IMR-90 (cell line): ENCODE results near the gene MYORG. TPM values are rescaled to one million over a fixed set of nuclear protein-coding genes. Genes with fewer than 3 reads are reported as not detected.

ENCODE experiments used
- ATAC-seq: fragments of 200-7000 bp; cut with Tn5 transposase; 2 replicates; pipeline ENCODE4 v1.9.1; 2020; ENCODE audit warnings: low read depth, mild to moderate bottlenecking, moderate library complexity
- BruUV-seq: library from RNA; stranded (reverse); fragments of 400-500 nt; replicated peaks from 2 replicates; lab custom pipeline; 2021; lab: Mats Ljungman, UMichigan
- CTCF ChIA-PET: fragments of 300-600 bp; formaldehyde crosslinking; extraction: SDS; loops from one replicate; lab custom pipeline; 2021; ENCODE audit warnings: antibody characterized with exemption; lab: Yijun Ruan, JAX
- POLR2A ChIA-PET: fragments of 300-600 bp; sonication (Branson Sonifier 250); formaldehyde crosslinking; loops from one replicate; lab custom pipeline; 2022; ENCODE audit warnings: antibody characterized with exemption; ENCODE audit not compliant: unreplicated experiment; lab: Charles Lee
- DNase-seq: peaks from one replicate; pipeline ENCODE4 v3.0.0; 2013
- H2AFZ ChIP-seq: replicated peaks from 2 replicates; pipeline ENCODE3; 2013; ENCODE audit warnings: low read length, mild to moderate bottlenecking; ENCODE audit not compliant: poor library complexity
- H2AK5ac ChIP-seq: 2 replicates; pipeline ENCODE4 v1.6.1; 2013; ENCODE audit warnings: low read depth, low read length, inconsistent platforms
- H2AK9ac ChIP-seq: replicated peaks from 2 replicates; pipeline ENCODE3; 2013; ENCODE audit warnings: mild to moderate bottlenecking, low read depth, low read length, moderate library complexity; ENCODE audit not compliant: poor library complexity
- H2BK120ac ChIP-seq: 2 replicates; pipeline ENCODE4 v1.6.1; 2013; ENCODE audit warnings: low read depth, low read length, inconsistent platforms
- H2BK15ac ChIP-seq: 3 replicates; pipeline ENCODE4 v1.6.1; 2013; ENCODE audit warnings: low read depth, low read length, inconsistent platforms
- H2BK20ac ChIP-seq: 2 replicates; pipeline ENCODE4 v1.6.1; 2013; ENCODE audit warnings: low read depth, mild to moderate bottlenecking, inconsistent platforms, low read length, moderate library complexity
- H2BK5ac ChIP-seq: 2 replicates; pipeline ENCODE4 v1.6.1; 2013; ENCODE audit warnings: mild to moderate bottlenecking, low read depth, low read length, inconsistent platforms; ENCODE audit not compliant: poor library complexity, severe bottlenecking
- H3K14ac ChIP-seq: replicated peaks from 2 replicates; pipeline ENCODE4 v1.6.1; 2013; ENCODE audit warnings: low read depth, low read length, inconsistent platforms
- H3K18ac ChIP-seq: 2 replicates; pipeline ENCODE4 v1.6.1; 2013; ENCODE audit warnings: low read depth, low read length, control low read depth
- H3K23ac ChIP-seq: 2 replicates; pipeline ENCODE4 v1.6.1; 2013; ENCODE audit warnings: low read depth, low read length, inconsistent platforms
- H3K27ac ChIP-seq: 2 replicates; pipeline ENCODE4 v1.5.1; 2013; ENCODE audit warnings: mild to moderate bottlenecking, control low read depth, low read length; ENCODE audit not compliant: insufficient read depth
- H3K27me3 ChIP-seq: 2 replicates; pipeline ENCODE4 v1.6.1; 2013; ENCODE audit warnings: low read length; ENCODE audit not compliant: control insufficient read depth, insufficient read depth
- H3K36me3 ChIP-seq: 2 replicates; pipeline ENCODE4 v1.6.1; 2013; ENCODE audit warnings: low read length, mixed read lengths; ENCODE audit not compliant: control insufficient read depth, insufficient read depth
- H3K4ac ChIP-seq: 2 replicates; pipeline ENCODE4 v1.6.1; 2013; ENCODE audit warnings: low read depth, low read length, inconsistent platforms
- H3K4me1 ChIP-seq: 2 replicates; pipeline ENCODE4 v1.6.1; 2013; ENCODE audit warnings: low read length, mixed read lengths; ENCODE audit not compliant: control insufficient read depth, insufficient read depth
- H3K4me2 ChIP-seq: 2 replicates; pipeline ENCODE4 v1.6.1; 2013; ENCODE audit warnings: low read depth, mild to moderate bottlenecking, control low read depth, low read length, moderate library complexity
- H3K4me3 ChIP-seq: 2 replicates; pipeline ENCODE4 v1.5.1; 2013; ENCODE audit warnings: low read depth, mild to moderate bottlenecking, control low read depth, low read length, moderate library complexity; ENCODE audit not compliant: insufficient read depth
- H3K56ac ChIP-seq: 2 replicates; pipeline ENCODE4 v1.6.1; 2013; ENCODE audit warnings: low read length, inconsistent platforms; ENCODE audit not compliant: insufficient read depth; ENCODE audit errors: extremely low read depth
- H3K79me1 ChIP-seq, 2 experiments: 2 replicates each; pipeline ENCODE4 v1.6.1; 2013; ENCODE audit warnings: low read length in 2 of 2, inconsistent platforms in 1 of 2, low read depth in 1 of 2
- H3K9ac ChIP-seq: 2 replicates; pipeline ENCODE4 v1.6.1; 2013; ENCODE audit warnings: low read depth, low read length, control low read depth
- H3K9me1 ChIP-seq: 2 replicates; pipeline ENCODE4 v1.6.1; 2013; ENCODE audit warnings: low read length, inconsistent platforms; ENCODE audit not compliant: insufficient read depth
- H3K9me3 ChIP-seq: 2 replicates; pipeline ENCODE4 v1.6.1; 2013; ENCODE audit warnings: low read length; ENCODE audit not compliant: control insufficient read depth, insufficient read depth
- H4K20me1 ChIP-seq: 2 replicates; pipeline ENCODE4 v1.6.1; 2013; ENCODE audit warnings: low read length, inconsistent platforms; ENCODE audit not compliant: insufficient read depth
- H4K5ac ChIP-seq: 2 replicates; pipeline ENCODE4 v1.6.1; 2013; ENCODE audit warnings: mild to moderate bottlenecking, low read depth, low read length, control low read depth
- H4K8ac ChIP-seq, 2 experiments: 2 replicates each; pipeline ENCODE4 v1.6.1; 2013; ENCODE audit warnings: low read depth in 2 of 2, low read length in 2 of 2, control low read depth in 1 of 2, inconsistent platforms in 1 of 2
- H4K91ac ChIP-seq: 2 replicates; pipeline ENCODE4 v1.6.1; 2013; ENCODE audit warnings: low read depth, low read length, inconsistent platforms; ENCODE audit not compliant: insufficient read depth
- BHLHE40 ChIP-seq: fragments of 150-350 bp; IDR thresholded peaks from 2 replicates; pipeline ENCODE4 v1.6.1; 2016; ENCODE audit warnings: mild to moderate bottlenecking, low read depth, low read length
- CEBPB ChIP-seq: IDR thresholded peaks from 2 replicates; pipeline ENCODE4 v1.6.1; 2012; ENCODE audit warnings: low read depth, low read length, improper control_type of control experiment
- CHD1 ChIP-seq: IDR thresholded peaks from 2 replicates; pipeline ENCODE4 v1.6.1; 2012; ENCODE audit warnings: low read depth, low read length, improper control_type of control experiment
- CTCF ChIP-seq: conservative IDR thresholded peaks from 2 replicates; pipeline ENCODE4 v1.5.1; 2012; ENCODE audit warnings: mild to moderate bottlenecking, low read depth, low read length, improper control_type of control experiment
- FOS ChIP-seq: fragments of 150-350 bp; IDR thresholded peaks from 2 replicates; pipeline ENCODE4 v1.6.1; 2016; ENCODE audit warnings: low read depth, low read length
- MAFK ChIP-seq: IDR thresholded peaks from 2 replicates; pipeline ENCODE4 v1.6.1; 2012; ENCODE audit warnings: low read depth, low read length, improper control_type of control experiment
- MAZ ChIP-seq: IDR thresholded peaks from 2 replicates; pipeline ENCODE4 v1.6.1; 2012; ENCODE audit warnings: low read depth, mild to moderate bottlenecking, low read length, improper control_type of control experiment, moderate library complexity, borderline replicate concordance
- MXI1 ChIP-seq: IDR thresholded peaks from 2 replicates; pipeline ENCODE4 v1.6.1; 2012; ENCODE audit warnings: low read depth, mild to moderate bottlenecking, low read length, moderate library complexity, borderline replicate concordance
- NFE2L2 ChIP-seq: fragments of 150-350 bp; IDR thresholded peaks from 2 replicates; pipeline ENCODE4 v1.6.1; 2016; ENCODE audit warnings: low read depth, mild to moderate bottlenecking, low read length
- POLR2A ChIP-seq: IDR thresholded peaks from 2 replicates; pipeline ENCODE4 v1.6.1; 2012; ENCODE audit warnings: mild to moderate bottlenecking, low read depth, low read length
- RAD21 ChIP-seq: IDR thresholded peaks from 2 replicates; pipeline ENCODE4 v1.6.1; 2012; ENCODE audit warnings: low read length, improper control_type of control experiment
- RCOR1 ChIP-seq: IDR thresholded peaks from 2 replicates; pipeline ENCODE4 v1.6.1; 2012; ENCODE audit warnings: mild to moderate bottlenecking, low read length, improper control_type of control experiment; ENCODE audit not compliant: insufficient replicate concordance
- RFX5 ChIP-seq: IDR thresholded peaks from 2 replicates; pipeline ENCODE4 v1.8.0; 2012; ENCODE audit warnings: low read depth, mild to moderate bottlenecking, low read length, moderate library complexity
- SMC3 ChIP-seq: fragments of 150-350 bp; IDR thresholded peaks from 2 replicates; pipeline ENCODE4 v1.6.1; 2016; ENCODE audit warnings: low read depth, mild to moderate bottlenecking, antibody characterized with exemption, low read length, moderate library complexity
- WGBS, 2 experiments: methylation state at CpG; one replicate each; pipeline versions ENCODE4 v1.1.5 to v1.1.7; 2013; ENCODE audit warnings: missing lambda C conversion rate in 2 of 2; ENCODE audit not compliant: insufficient read length in 1 of 2; ENCODE audit errors: extremely low coverage in 2 of 2; 5-methylcytosine and 5-hydroxymethylcytosine counted together
- dilution Hi-C: fragments of 300-500 bp; cut with HindIII; formaldehyde crosslinking; loops from one replicate; pipeline ENCODE4 v1.14.3; 2018; ENCODE audit warnings: low sequenced_read_pairs; ENCODE audit not compliant: unreplicated experiment
- in situ Hi-C: fragments of 300-500 bp; cut with MboI; formaldehyde crosslinking; loops from 3 replicates; pipeline ENCODE4 v1.14.3; 2019; ENCODE audit warnings: low sequenced_read_pairs, inconsistent platforms, mixed read lengths
- intact Hi-C: fragments of 100-400 bp; cut with micrococcal nuclease; formaldehyde crosslinking; loops from 2 replicates; pipeline ENCODE4 v1.10.0; 2022
- polyA plus RNA-seq, 3 experiments: library from polyadenylated mRNA; depleted of rRNA; stranded (reverse); fragments of >200 nt; gene quantifications; 2 replicates each; pipeline ENCODE4 v1.2.3, GENCODE V29; 2012; ENCODE audit warnings: low replicate concordance in 1 of 3
- total RNA-seq: library from RNA; depleted of rRNA; stranded (reverse); fragments of >200 nt; gene quantifications from 2 replicates; pipeline ENCODE4 v1.2.3, GENCODE V29; 2012
- TF ChIP-seq, protein P1 (sequence below): fragments of 150-350 bp; IDR thresholded peaks from 2 replicates; pipeline ENCODE4 v1.6.1; 2017; ENCODE audit warnings: mild to moderate bottlenecking, antibody characterized with exemption, low read length, low read depth
- TF ChIP-seq, protein P2 (sequence below): fragments of 150-350 bp; IDR thresholded peaks from 2 replicates; pipeline ENCODE4 v1.6.1; 2016; ENCODE audit warnings: low read depth, mild to moderate bottlenecking, low read length, moderate library complexity, borderline replicate concordance

The MYORG gene
- total and polyA plus RNA-seq, 2 of the 4 experiments (the other 2 are of a cell fraction): 0.36 to 0.60 TPM

DNA sequence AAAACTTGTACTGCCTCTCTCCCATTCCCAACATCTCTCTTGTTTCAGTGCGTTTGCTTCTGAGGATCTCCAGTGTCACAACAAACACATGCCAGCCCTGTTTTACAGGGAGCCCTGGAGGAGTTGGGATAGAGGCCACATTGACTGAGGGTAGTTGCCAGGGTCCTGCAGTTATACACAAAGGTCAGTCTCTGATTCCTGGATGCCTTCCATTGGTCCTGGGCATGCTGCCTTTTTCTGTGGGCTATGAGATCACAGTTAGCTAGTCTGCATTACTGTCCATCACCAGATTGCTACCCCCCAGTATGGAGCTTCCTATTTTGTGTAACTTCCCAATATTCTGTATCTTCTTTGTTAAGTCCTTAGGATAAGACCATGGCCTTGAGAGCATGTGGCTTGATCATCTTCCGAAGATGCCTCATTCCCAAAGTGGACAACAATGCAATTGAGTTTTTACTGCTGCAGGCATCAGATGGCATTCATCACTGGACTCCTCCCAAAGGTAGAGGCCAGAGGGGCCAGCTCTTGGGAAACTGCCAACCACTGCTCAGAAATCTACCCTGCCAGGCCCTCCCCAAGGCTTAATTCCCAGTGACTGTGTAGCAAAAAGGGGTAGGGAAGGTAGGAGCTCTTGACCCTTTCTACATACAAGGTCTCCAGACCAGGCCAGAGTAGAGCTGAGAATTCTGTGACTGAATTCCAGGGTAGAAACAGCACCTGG lies 37.9 kb downstream of the MYORG start:
- CTCF ChIA-PET: no interaction called here

More for the DNA sequence above, 37.9 kb downstream of the MYORG start:
- Histone ChIP-seq H3K18ac (no peak overlapping the region), H4K5ac (no peak overlapping the region), H3K79me1 (peaks cover 18 to 29% of the 10 kb centered on the region in 2 experiments), H4K8ac (no peak overlapping the region), H3K27me3 (no peaks in the 10 kb centered on the region), H2AK5ac (no peak overlapping the region), H3K4me2 (no peak overlapping the region), H3K9me3 (no peaks in the 10 kb centered on the region), H2BK120ac (no peak overlapping the region), H2BK5ac (no peak overlapping the region), H2BK15ac (no peak overlapping the region), H2AFZ (no peak overlapping the region), H3K14ac (no peak overlapping the region), H4K91ac (no peak overlapping the region), H2BK20ac (no peak overlapping the region), H3K4me3 (no peak overlapping the region), H3K23ac (no peak overlapping the region), H3K9ac (no peak overlapping the region), H3K4me1 (no peaks in the 10 kb centered on the region), H2AK9ac (no peak overlapping the region), H3K9me1 (no peaks in the 10 kb centered on the region; the same call in 1 of the 2 replicates), H3K4ac (no peak overlapping the region), H3K36me3 (peaks cover 37% of the 10 kb centered on the region), H4K20me1 (peaks cover 3% of the 10 kb centered on the region; the same call in 1 of the 2 replicates), H3K27ac (no peak overlapping the region), H3K56ac (no peak overlapping the region)
- no peak for TF ChIP-seq BHLHE40
- TF ChIP-seq NFE2L2: no peak
- no peak for TF ChIP-seq SMC3
- TF ChIP-seq RAD21: no peak
- no peak for TF ChIP-seq MXI1
- TF ChIP-seq RFX5: no peak
- TF ChIP-seq RCOR1: no peak
- TF ChIP-seq CTCF: no peak
- TF ChIP-seq POLR2A: no peak
- TF ChIP-seq, protein P1, sequence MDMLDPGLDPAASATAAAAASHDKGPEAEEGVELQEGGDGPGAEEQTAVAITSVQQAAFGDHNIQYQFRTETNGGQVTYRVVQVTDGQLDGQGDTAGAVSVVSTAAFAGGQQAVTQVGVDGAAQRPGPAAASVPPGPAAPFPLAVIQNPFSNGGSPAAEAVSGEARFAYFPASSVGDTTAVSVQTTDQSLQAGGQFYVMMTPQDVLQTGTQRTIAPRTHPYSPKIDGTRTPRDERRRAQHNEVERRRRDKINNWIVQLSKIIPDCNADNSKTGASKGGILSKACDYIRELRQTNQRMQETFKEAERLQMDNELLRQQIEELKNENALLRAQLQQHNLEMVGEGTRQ: no peak
- TF ChIP-seq MAFK: no peak
- TF ChIP-seq, protein P2, sequence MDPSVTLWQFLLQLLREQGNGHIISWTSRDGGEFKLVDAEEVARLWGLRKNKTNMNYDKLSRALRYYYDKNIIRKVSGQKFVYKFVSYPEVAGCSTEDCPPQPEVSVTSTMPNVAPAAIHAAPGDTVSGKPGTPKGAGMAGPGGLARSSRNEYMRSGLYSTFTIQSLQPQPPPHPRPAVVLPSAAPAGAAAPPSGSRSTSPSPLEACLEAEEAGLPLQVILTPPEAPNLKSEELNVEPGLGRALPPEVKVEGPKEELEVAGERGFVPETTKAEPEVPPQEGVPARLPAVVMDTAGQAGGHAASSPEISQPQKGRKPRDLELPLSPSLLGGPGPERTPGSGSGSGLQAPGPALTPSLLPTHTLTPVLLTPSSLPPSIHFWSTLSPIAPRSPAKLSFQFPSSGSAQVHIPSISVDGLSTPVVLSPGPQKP: no peak
- no peak for TF ChIP-seq FOS
- no peak for TF ChIP-seq MAZ
- no peak for TF ChIP-seq CHD1
- no peak for TF ChIP-seq CEBPB
- no CpG with 5 or more reads among the region's 2 CpGs for WGBS, 2 experiments
- dilution Hi-C loops (no loop called here), intact Hi-C loops (no loop called here), in situ Hi-C loops (no loop called here)
- no peak for ATAC-seq
- no TSS peak for BruUV-seq
- POLR2A ChIA-PET: no interaction called here
- no peak for DNase-seq
